NCI-H510A (cell line): ENCODE data around the gene H2AZ2.

Experiments used
- DNase-seq: peaks from one replicate; lab custom pipeline; 2025; lab: John Stamatoyannopoulos, UW

H2AZ2 gene

GRCh38 chr7:44784364-44784763, 63.5 kb downstream of the H2AZ2 start:
- no peak for DNase-seq

GRCh38 chr7:44783407-44783806, 64.5 kb downstream of the H2AZ2 start:
- DNase-seq, result no peak

- no peak for DNase-seq
These were observed 65.4 kb downstream of the H2AZ2 start for GRCh38 chr7:44782460-44782859.
